Stimulated activated CD8-positive, alpha-beta memory T cell treated with anti-CD3 and anti-CD28 coated beads, Interleukin-4, amount 100 ng/mL, for 4 hours (primary cell): ENCODE measurements around the gene RUNX1.
A peak's percentile ranks its signal among the peaks of the same experiment; 100 is the strongest.

ENCODE experiments used
- DNase-seq, 2 donors: peaks; one replicate each; pipeline ENCODE4 v3.0.0-alpha.2; 2020; ENCODE audit warnings: low read depth in 2 of 2, low spot score in 1 of 2

Gene RUNX1

GRCh38 chr21:35062016-35062415, 12.9 kb upstream of the RUNX1 start:
- no peak for DNase-seq

- DNase-seq: no peak
Observed at GRCh38 chr21:35059742-35060141, 10.6 kb upstream of the RUNX1 start.

GRCh38 chr21:35058058-35058457, 9.0 kb upstream of the RUNX1 start:
- no peak for DNase-seq

GRCh38 chr21:35057428-35057827, 8.3 kb upstream of the RUNX1 start:
- no peak for DNase-seq

- DNase-seq: no peak
Observed at GRCh38 chr21:35053356-35054096, 4.4 kb upstream of the RUNX1 start.

- no peak for DNase-seq
Observed at GRCh38 chr21:35052801-35053200, 3.7 kb upstream of the RUNX1 start.

- DNase-seq: peak; percentile 54 to 73
Observed at GRCh38 chr21:35051287-35051818, 2.3 kb upstream of the RUNX1 start.

GRCh38 chr21:35050348-35051286, 1.5 kb upstream of the RUNX1 start:
- DNase-seq: no peak

- DNase-seq: no peak
Observed at GRCh38 chr21:35048183-35048601, 910 bp downstream of the RUNX1 start.

GRCh38 chr21:35046880-35047229, 2.2 kb downstream of the RUNX1 start:
- DNase-seq: no peak

GRCh38 chr21:35046263-35046624, 2.9 kb downstream of the RUNX1 start:
- no peak for DNase-seq

- DNase-seq: no peak
Observed at GRCh38 chr21:35045542-35046262, 3.4 kb downstream of the RUNX1 start.

GRCh38 chr21:35044770-35045541, 4.1 kb downstream of the RUNX1 start:
- no peak for DNase-seq

- no peak for DNase-seq
Observed at GRCh38 chr21:35044128-35044527, 5.0 kb downstream of the RUNX1 start.

GRCh38 chr21:35043549-35043948, 5.6 kb downstream of the RUNX1 start:
- no peak for DNase-seq

GRCh38 chr21:35042836-35043235, 6.3 kb downstream of the RUNX1 start:
- no peak for DNase-seq

GRCh38 chr21:35041881-35042280, 7.2 kb downstream of the RUNX1 start:
- no peak for DNase-seq

- DNase-seq: no peak
Observed at GRCh38 chr21:35041122-35041521, 8.0 kb downstream of the RUNX1 start.

- DNase-seq: no peak
Observed at GRCh38 chr21:35039595-35040289, 9.4 kb downstream of the RUNX1 start.

GRCh38 chr21:35038772-35039319, 10.3 kb downstream of the RUNX1 start:
- no peak for DNase-seq
